ENCODE measurements around the gene TUFM.

- no peak for TF ChIP-seq JUNB (IDR thresholded peaks at IDR 0.05; ENCODE audit: unreplicated experiment)
- TF ChIP-seq, protein P1, sequence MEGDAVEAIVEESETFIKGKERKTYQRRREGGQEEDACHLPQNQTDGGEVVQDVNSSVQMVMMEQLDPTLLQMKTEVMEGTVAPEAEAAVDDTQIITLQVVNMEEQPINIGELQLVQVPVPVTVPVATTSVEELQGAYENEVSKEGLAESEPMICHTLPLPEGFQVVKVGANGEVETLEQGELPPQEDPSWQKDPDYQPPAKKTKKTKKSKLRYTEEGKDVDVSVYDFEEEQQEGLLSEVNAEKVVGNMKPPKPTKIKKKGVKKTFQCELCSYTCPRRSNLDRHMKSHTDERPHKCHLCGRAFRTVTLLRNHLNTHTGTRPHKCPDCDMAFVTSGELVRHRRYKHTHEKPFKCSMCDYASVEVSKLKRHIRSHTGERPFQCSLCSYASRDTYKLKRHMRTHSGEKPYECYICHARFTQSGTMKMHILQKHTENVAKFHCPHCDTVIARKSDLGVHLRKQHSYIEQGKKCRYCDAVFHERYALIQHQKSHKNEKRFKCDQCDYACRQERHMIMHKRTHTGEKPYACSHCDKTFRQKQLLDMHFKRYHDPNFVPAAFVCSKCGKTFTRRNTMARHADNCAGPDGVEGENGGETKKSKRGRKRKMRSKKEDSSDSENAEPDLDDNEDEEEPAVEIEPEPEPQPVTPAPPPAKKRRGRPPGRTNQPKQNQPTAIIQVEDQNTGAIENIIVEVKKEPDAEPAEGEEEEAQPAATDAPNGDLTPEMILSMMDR (conservative IDR thresholded peaks at IDR 0.05; ENCODE audit: low read depth in 2 of 2) = no peak
- no peak for TF ChIP-seq REST (IDR thresholded peaks at IDR 0.05; ENCODE audit: unreplicated experiment)
- no peak for TF ChIP-seq POLR2AphosphoS5 (IDR thresholded peaks at IDR 0.05; ENCODE audit: low read depth)
- TF ChIP-seq EZH2 (IDR thresholded peaks at IDR 0.05; ENCODE audit: low read depth, unreplicated experiment) = no peak
- no peak for TF ChIP-seq ZNF331 (CRISPR knock-in tag; IDR thresholded peaks at IDR 0.05; ENCODE audit: low read depth)
- no peak for TF ChIP-seq CREB1 (CRISPR knock-in tag; IDR thresholded peaks at IDR 0.05; ENCODE audit: low read depth)
- TF ChIP-seq ETS1 (IDR thresholded peaks at IDR 0.05) = no peak
- TF ChIP-seq STAT1 (IDR thresholded peaks at IDR 0.05; ENCODE audit: unreplicated experiment) = no peak
- no peak for TF ChIP-seq NANOG (IDR thresholded peaks at IDR 0.05; ENCODE audit: borderline replicate concordance)
- no peak for TF ChIP-seq EZH2phosphoT487 (IDR thresholded peaks at IDR 0.05; ENCODE audit: unreplicated experiment)
- no peak for TF ChIP-seq ZNF462 (CRISPR knock-in tag; IDR thresholded peaks at IDR 0.05)
These were observed 22.8 kb downstream of the TUFM start for GRCh38 chr16:28823291-28823872.
